Colonic mucosa (tissue), 4 donors: ENCODE data around the gene SURF6. TPM values are rescaled to one million over a fixed set of nuclear protein-coding genes. Genes with fewer than 3 reads are reported as not detected.
"Not testable (repeated sequence)": the region's sequence is repeated elsewhere in the genome, so short reads cannot be mapped to it uniquely, and the experiment has no call there.

Source experiments
- DNase-seq: peaks from one replicate; pipeline ENCODE4 v3.0.0-alpha.2; 2020
- H3K27ac ChIP-seq: fragments of 200-600 bp; one replicate; pipeline ENCODE4 v1.8.0; 2021
- H3K27me3 ChIP-seq: fragments of 200-600 bp; one replicate; pipeline ENCODE4 v1.8.0; 2021
- H3K36me3 ChIP-seq: fragments of 200-600 bp; one replicate; pipeline ENCODE4 v1.8.0; 2021
- H3K4me1 ChIP-seq: fragments of 200-600 bp; one replicate; pipeline ENCODE4 v1.8.0; 2021; ENCODE audit warnings: mild to moderate bottlenecking
- H3K4me3 ChIP-seq: fragments of 200-600 bp; one replicate; pipeline ENCODE4 v1.8.0; 2021
- H3K9ac ChIP-seq, 2 donors: one replicate each; pipeline ENCODE4 v1.7.0; 2013; ENCODE audit warnings: control low read depth in 2 of 2, low read depth in 2 of 2, low read length in 2 of 2
- H3K9me3 ChIP-seq: fragments of 200-600 bp; one replicate; pipeline ENCODE4 v1.8.0; 2021
- CTCF ChIP-seq: fragments of 200-600 bp; IDR thresholded peaks from one replicate; pipeline ENCODE4 v1.8.0; 2022; ENCODE audit warnings: antibody characterized with exemption, mild to moderate bottlenecking
- intact Hi-C: fragments of 100-400 bp; cut with DNase I; formaldehyde crosslinking; loops from one replicate; pipeline ENCODE4 v1.14.1; 2022
- total RNA-seq, 2 donors: library from RNA; stranded (reverse); fragmentation: NEBNext Ultra II Directional in 1 of 2; extraction: Animal tissue kit (Norgen Biotek cat#: 25700) in 1 of 2; gene quantifications; one replicate each; pipeline ENCODE4 v1.2.1, GENCODE V29; 2021
- donor health status: healthy.
- donor health status: DM: no; HTN: no; CAD: no.
- donor health status: DM: no; HTN: no; CAD: no.

The SURF6 gene
- total RNA-seq, 2 donors from 2014 or later = 16.0 to 41.2 TPM

DNA sequence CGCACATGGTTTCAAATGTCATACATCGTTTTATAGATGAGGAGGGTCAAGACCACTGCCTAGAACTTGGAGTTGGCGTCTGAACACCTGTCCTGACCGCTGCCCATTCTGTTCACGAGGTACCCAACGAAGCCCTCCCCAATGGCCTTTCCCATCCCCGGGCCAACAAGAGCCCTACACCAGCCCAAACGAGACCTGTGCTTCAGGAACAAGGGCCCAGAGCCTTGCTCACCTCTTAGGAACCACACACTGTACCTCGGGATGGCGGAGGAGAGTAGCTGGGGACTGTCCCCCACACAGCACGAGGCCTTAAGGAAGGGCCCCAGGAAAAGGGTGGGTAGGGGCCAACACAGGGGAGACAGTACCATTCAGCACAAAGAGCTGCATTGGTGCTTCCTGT is 3.0 kb downstream of the SURF6 start:
- intact Hi-C loops = no loop called here
- no peaks in the 10 kb centered on the region for H3K27me3 ChIP-seq
- peak overlapping the region in 1 of 2 donors; percentile 70 for H3K9ac ChIP-seq
- no peak overlapping the region for H3K4me3 ChIP-seq
- H3K36me3 ChIP-seq = peaks cover 29% of the 10 kb centered on the region
- no peak for DNase-seq
- H3K9me3 ChIP-seq = no peaks in the 10 kb centered on the region
- peaks cover 18% of the 10 kb centered on the region for H3K4me1 ChIP-seq
- TF ChIP-seq CTCF = no peak
- no peak overlapping the region for H3K27ac ChIP-seq

DNA sequence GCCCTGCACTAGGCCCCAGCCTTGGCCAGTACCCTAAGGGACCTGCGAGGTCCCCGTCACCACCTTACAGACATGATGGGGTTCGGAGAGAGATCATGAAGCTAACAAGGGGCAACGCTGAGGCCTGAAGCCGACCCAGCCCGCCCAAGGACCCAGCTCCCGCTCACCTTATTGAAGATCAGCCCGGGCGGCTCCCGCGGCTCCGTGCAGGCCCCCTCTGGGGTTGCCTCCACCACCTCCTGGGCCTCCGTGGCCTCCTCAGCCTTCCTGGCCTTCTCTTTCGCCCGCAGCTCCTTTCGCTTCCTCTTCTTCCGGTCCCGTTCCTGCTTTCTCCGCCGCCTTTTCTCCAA is 3.6 kb downstream of the SURF6 start:
- H3K27ac ChIP-seq = no peak overlapping the region
- peaks cover 18% of the 10 kb centered on the region for H3K4me1 ChIP-seq
- intact Hi-C loops = no loop called here
- DNase-seq = no peak
- no peak for TF ChIP-seq CTCF
- H3K27me3 ChIP-seq = no peaks in the 10 kb centered on the region
- H3K9ac ChIP-seq = no peak overlapping the region
- no peak overlapping the region for H3K4me3 ChIP-seq
- H3K9me3 ChIP-seq = no peaks in the 10 kb centered on the region
- H3K36me3 ChIP-seq = peaks cover 29% of the 10 kb centered on the region

DNA sequence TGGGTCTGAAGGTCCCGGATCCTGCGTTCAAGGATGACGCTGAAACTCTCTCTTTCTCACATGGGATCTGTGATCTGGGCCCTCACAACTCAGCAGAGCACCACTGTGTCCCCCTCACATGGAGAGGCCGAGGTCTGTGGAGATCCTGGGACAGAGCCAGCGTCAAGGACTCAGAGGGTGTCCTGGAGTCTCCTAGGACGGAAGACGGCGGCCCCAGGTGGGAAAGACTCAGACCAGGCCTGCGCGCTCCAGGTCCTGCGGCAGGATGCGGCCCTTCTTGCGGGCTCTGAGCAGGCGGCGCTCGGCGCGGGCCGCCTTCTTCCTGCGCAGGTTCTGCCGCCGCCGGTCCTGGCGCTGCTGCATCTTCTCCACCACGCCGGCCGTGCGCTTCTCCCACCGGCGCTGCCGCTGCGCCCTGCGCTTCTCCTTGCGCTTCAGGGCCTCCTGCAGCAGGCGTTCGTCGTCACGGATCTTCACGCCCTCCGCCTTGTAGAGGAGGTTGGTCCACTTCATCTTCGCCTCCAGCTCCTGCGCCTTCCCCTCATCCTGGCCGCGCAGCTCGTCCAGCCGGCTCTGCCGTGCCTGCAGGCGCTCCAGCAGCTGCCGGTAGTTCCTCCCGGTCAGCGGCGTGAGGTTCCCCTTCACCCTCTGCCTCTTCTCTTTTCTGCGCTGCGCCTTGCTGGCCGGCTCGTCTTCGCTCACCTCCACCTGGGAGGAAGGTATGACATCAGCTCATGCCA is 4.2 kb downstream of the SURF6 start:
- Histone ChIP-seq H3K4me1 (peaks cover 18% of the 10 kb centered on the region), H3K9ac (no peak overlapping the region), H3K4me3 (no peak overlapping the region), H3K9me3 (no peaks in the 10 kb centered on the region), H3K27ac (no peak overlapping the region), H3K27me3 (no peaks in the 10 kb centered on the region), H3K36me3 (peaks cover 29% of the 10 kb centered on the region)
- intact Hi-C loops = no loop called here
- DNase-seq = no peak
- TF ChIP-seq CTCF = no peak

DNA sequence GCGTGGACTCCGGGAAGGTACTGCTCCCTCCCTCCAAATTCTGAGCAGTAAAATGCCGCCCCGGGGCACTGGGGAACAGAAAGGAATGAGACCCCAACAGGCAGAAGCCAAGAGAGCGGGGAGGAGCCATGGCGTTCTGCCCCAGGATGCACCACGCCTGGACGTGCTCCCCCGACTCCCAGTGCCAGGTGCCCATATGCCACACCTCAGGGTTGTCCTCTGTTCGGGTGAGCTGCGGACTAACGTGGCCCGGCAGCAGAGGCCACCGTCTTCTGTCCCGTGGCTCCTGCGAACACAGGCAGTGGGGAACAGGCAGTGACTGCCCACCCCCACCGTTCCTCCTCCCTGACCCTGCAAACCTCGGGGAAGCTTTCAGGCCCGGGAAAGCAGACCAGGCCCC is 4.8 kb downstream of the SURF6 start:
- intact Hi-C loops = no loop called here
- Histone ChIP-seq H3K9me3 (no peaks in the 10 kb centered on the region), H3K27ac (no peak overlapping the region), H3K9ac (no peak overlapping the region), H3K36me3 (peaks cover 29% of the 10 kb centered on the region), H3K4me1 (peaks cover 18% of the 10 kb centered on the region), H3K4me3 (no peak overlapping the region), H3K27me3 (no peaks in the 10 kb centered on the region)
- TF ChIP-seq CTCF = no peak
- DNase-seq = no peak

DNA sequence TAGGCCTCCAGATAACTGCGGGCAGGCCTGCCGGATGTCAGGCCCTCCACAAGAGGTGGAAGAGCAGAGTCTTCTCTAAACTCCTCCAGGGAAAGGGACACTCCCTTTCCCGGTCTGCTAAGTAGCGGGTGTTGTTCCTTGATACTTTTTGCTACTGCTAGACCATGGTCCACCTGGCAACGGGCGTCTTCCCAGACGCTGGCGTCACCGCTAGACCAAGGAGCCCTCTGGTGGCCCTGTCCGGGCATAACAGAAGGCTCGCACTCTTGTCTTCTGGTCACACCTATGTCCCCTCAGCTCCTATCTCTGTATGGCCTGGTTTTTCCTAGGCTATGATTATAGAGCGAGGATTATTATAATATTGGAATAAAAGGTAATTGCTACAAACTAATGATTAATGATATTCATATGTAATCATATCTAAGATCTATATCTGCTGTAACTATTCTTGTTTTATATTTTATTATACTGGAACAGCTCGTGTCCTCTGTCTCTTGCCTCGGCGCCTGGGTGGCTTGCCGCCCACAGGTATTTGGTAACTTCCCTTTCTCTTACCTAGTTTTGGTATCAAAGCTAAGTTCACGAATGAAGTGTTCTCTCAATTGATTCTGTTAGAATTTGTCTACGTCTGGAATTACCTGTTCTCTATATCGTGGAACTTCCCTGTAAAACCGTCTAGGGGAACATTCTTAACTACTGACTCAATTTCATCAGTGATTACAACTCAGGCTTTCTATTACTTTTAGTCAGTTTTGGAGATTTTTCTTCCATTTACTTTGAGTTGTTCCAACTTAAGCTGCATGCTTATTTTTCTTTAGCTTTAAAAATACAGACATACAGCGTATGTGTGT is 6.5 kb downstream of the SURF6 start:
- H3K4me3 ChIP-seq, H3K9ac ChIP-seq, H3K27me3 ChIP-seq, H3K27ac ChIP-seq, H3K9me3 ChIP-seq: not testable (repeated sequence)
- Histone ChIP-seq H3K36me3 (peaks cover 29% of the 10 kb centered on the region), H3K4me1 (peaks cover 10% of the 10 kb centered on the region)
- intact Hi-C loops = loop anchor here (2.0 to 10.0 kb wide), 2 partner anchors 95 to 143 kb away; no protein-coding TSS in a partner anchor
- peak; percentile 52 for DNase-seq
- peak; percentile 64 for TF ChIP-seq CTCF
